GM21367 (cell line): ENCODE results near the gene PCSK2.

Experiments
- ATAC-seq: cut with Tn5 transposase; IDR thresholded peaks from one replicate; pipeline ENCODE4 v1.9.1; 2021; ENCODE audit not compliant: unreplicated experiment

Gene PCSK2

DNA sequence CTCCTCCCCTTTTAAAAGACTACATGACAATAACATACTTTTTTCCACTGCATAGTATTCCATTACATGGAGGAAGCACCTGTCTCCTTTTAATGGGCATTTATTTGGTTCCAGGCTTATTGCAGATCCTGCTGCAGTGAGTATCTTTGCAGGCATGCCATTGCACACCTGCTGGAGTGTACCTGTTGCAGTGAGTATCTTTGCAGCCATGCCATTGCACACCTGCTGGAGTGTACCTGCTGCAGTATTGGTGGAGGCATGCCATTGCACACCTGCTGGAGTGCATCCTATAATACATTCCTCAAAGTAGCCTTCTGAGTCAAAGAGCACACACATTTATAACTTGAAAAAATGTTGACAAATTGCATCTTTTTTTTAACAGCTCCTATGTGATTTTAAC is 302.7 kb downstream of the PCSK2 start:
- ATAC-seq = no peak

- ATAC-seq = no peak
Observed at GRCh38 chr20:17530153-17530552, 303.3 kb downstream of the PCSK2 start.

- no peak for ATAC-seq
Observed at GRCh38 chr20:17530716-17531664, 304.1 kb downstream of the PCSK2 start, which contains the start of gene BFSP1. Gene BFSP1, minus strand, starts transcription at chr20:17531379. Its CDS starts 50 bp downstream, at chr20:17531329.

DNA sequence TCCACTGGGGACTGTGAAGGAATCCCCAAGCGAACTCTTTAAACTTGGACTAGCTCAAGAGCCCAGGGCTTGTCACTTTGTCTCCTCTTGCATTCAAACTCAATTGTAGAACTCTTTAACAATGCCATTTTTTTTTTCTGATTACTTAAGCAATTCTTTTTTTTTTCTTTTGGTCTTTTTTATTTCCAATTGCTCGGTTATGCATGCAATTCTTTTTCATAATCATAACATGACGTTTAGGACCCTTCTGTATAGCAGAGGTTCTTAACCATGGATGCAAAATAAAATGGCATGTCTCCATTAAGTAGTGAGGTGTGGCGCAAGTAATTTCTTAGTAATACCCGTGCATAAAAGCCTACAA is 304.8 kb downstream of the PCSK2 start:
- ATAC-seq = no peak

DNA sequence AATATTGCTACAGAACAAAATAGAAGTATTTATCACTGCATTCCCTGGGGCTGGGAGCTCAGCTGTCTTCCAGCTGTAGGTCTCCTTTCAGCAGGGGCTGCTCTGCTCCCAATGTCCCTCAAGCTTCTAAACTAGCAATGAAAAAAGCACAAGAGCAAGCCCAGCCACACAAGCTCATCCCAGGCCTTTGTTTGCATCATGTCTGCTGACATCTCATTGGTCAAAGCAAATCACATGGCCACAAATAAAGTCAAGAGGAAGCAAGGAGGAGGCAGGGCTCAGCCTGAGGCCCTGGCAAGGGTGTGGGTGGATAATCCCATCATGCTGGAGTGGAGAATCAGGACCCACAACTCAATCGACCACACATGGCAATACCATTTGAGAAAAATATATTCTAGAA is 306.6 kb downstream of the PCSK2 start:
- no peak for ATAC-seq

GRCh38 chr20:17534077-17534476 is 307.2 kb downstream of the PCSK2 start:
- ATAC-seq = no peak
